Neural crest cell (in vitro differentiated cells): ENCODE measurements around the gene ADAMTS17. TPM values are rescaled to one million over a fixed set of nuclear protein-coding genes. Genes with fewer than 3 reads are reported as not detected.

ENCODE experiments used
- DNase-seq: peaks from one replicate; pipeline ENCODE4 v3.0.0; 2021; ENCODE audit warnings: low read depth, mixed read lengths, low spot score
- H3K27ac Mint-ChIP-seq: one replicate; pipeline ENCODE4 v1.8.0; 2021; ENCODE audit warnings: mild to moderate bottlenecking, mixed read lengths; ENCODE audit not compliant: unreplicated experiment
- H3K27me3 Mint-ChIP-seq: 2 replicates; pipeline ENCODE4 v1.8.0; 2021; ENCODE audit warnings: low read depth, mild to moderate bottlenecking, mixed read lengths
- H3K36me3 Mint-ChIP-seq: 2 replicates; pipeline ENCODE4 v1.8.0; 2021; ENCODE audit warnings: low read depth, mild to moderate bottlenecking, mixed read lengths
- H3K4me1 Mint-ChIP-seq: 2 replicates; pipeline ENCODE4 v1.8.0; 2021; ENCODE audit warnings: mixed read lengths
- H3K4me3 Mint-ChIP-seq: one replicate; pipeline ENCODE4 v1.8.0; 2021; ENCODE audit warnings: mild to moderate bottlenecking, mixed read lengths
- H3K9me3 Mint-ChIP-seq: 2 replicates; pipeline ENCODE4 v1.8.0; 2021; ENCODE audit warnings: mixed read lengths
- CTCF ChIP-seq: fragments of 200-600 bp; sonication (generic); conservative IDR thresholded peaks from 2 replicates; pipeline ENCODE4 v1.5.0; 2021; ENCODE audit warnings: antibody characterized with exemption, mild to moderate bottlenecking
- total RNA-seq: library from RNA; stranded (reverse); gene quantifications from 2 replicates; pipeline ENCODE4 v1.2.1, GENCODE V29; 2021

Gene ADAMTS17
- total RNA-seq, 1 donor from 2014 or later, result 2.3 TPM

DNA sequence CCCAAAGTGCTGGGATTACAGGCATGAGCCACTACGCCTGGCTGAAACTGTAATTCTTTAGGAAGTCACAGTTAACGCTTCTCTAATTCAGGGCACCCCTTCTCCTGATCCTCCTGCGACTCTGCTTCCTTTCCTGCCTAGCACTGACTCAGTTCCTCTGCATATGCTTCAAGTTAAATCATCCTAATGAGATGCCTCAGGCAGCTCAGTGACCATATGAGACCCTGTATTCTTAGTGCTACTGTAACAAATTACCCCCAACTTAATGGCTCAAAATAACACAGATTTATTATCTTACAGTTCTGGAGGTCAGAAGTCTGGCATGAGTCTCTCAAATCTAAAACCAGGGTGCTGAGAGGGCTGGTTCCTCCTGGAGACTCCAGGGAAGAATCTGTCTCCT, 336.8 kb downstream of the ADAMTS17 start:
- H3K36me3 Mint-ChIP-seq, result no peaks in the 10 kb centered on the region
- H3K27me3 Mint-ChIP-seq, result no peaks in the 10 kb centered on the region
- H3K4me1 Mint-ChIP-seq, result peaks cover 25% of the 10 kb centered on the region
- no peak for TF ChIP-seq CTCF
- H3K9me3 Mint-ChIP-seq, result no peaks in the 10 kb centered on the region
- no peak for DNase-seq
- H3K27ac Mint-ChIP-seq, result no peak overlapping the region
- no peak overlapping the region for H3K4me3 Mint-ChIP-seq

DNA sequence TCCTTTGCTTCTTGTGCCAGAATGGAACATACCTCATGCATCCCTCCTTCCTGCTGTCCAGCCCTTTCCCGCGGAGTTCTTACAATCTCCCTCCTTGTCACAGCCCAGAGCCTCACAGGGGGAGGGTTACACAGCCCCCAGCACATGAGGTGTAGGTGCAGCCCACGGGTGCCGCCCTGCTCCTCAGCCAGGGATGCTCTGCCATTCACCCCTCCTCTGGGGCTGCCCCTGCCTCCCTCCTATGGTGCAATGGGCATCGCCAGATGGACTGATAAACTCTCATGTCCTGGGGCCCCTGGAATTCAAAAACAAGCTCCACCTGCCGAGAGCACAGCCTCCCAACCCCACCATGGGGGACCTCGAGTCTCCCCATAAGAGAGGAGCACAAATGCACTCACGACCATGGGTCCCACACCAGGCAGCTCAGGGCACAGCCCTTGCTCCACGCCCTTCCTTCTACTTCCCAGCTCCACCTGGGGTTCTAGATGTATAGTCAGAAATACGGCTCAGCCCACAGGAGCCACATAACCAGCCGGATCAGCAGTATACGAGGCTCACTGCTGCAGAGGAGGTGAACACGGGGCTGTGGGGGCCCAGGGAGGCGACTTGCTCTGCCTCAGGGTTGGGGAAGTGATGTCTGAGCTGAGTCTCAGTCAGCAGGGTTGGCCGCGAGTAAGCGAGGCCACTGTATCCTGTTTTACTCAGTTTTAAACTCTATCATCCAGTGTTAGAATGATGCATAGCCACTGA, 338.8 kb downstream of the ADAMTS17 start:
- H3K27me3 Mint-ChIP-seq, result no peaks in the 10 kb centered on the region
- no peak for DNase-seq
- no peaks in the 10 kb centered on the region for H3K9me3 Mint-ChIP-seq
- no peak overlapping the region for H3K4me3 Mint-ChIP-seq
- no peak for TF ChIP-seq CTCF
- H3K27ac Mint-ChIP-seq, result no peak overlapping the region
- peaks cover 34% of the 10 kb centered on the region for H3K4me1 Mint-ChIP-seq
- H3K36me3 Mint-ChIP-seq, result no peaks in the 10 kb centered on the region

DNA sequence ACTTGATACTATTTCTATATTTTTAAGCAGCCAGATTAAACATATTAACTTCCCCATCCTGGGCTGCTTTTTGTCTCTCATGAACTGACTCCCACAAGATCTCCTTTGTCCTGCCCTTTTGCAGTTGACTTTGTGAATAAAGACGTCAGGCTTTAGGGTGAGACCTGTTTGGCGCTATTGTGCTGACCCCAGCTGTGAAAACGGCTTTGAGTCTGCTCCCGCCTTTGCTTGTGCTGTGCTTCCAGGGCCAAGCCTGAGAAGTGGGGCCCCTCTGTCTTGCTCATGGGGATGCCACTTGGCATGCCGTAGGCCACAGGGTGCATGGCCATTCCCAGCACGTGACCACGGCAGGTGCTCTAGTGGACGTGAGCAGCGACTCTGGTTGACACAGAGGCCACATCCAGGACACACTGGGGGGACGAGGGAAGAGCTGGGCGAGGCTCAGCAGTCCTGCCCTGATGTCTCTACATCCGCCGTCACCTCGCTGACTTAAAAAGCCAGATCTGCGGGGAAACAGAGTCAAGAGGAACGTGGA, 339.6 kb downstream of the ADAMTS17 start:
- no peaks in the 10 kb centered on the region for H3K9me3 Mint-ChIP-seq

DNA sequence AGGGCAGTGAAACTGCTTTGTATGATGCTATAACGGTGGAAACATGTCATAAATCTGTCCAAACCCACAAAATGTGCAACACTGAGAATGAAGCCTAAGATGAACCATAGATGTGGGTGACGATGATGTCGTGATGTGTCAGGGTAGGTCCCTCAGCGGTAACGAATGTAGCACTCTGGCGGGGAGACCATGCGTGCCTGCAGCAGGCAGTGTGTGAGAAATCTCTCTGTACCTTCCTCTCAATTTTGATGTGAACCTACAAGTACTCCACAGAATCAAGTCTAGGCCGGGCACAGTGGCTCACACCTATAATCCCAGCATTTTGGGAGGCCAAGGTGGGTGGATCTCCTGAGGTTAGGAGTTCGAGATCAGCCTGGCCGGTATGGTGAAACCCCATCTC, 340.4 kb downstream of the ADAMTS17 start:
- Mint-ChIP-seq H3K4me3 (no peak overlapping the region), H3K27ac (peak overlapping the region; percentile 81), H3K4me1 (peaks cover 39% of the 10 kb centered on the region), H3K27me3 (no peaks in the 10 kb centered on the region), H3K36me3 (no peaks in the 10 kb centered on the region), H3K9me3 (no peaks in the 10 kb centered on the region)
- TF ChIP-seq CTCF, result no peak
- no peak for DNase-seq

More for the DNA sequence above, 339.6 kb downstream of the ADAMTS17 start:
- Mint-ChIP-seq H3K4me3 (peak overlapping the region; percentile 13), H3K4me1 (peaks cover 34% of the 10 kb centered on the region), H3K27me3 (no peaks in the 10 kb centered on the region), H3K36me3 (no peaks in the 10 kb centered on the region), H3K27ac (peak overlapping the region; percentile 70)
- peak; percentile 45 for DNase-seq
- no peak for TF ChIP-seq CTCF

GRCh38 chr15:99999282-100000070, 342.3 kb downstream of the ADAMTS17 start:
- H3K9me3 Mint-ChIP-seq, result no peaks in the 10 kb centered on the region
- DNase-seq, result no peak
- H3K27me3 Mint-ChIP-seq, result no peaks in the 10 kb centered on the region
- TF ChIP-seq CTCF, result no peak
- peak overlapping the region; percentile 28 for H3K27ac Mint-ChIP-seq
- no peak overlapping the region for H3K4me3 Mint-ChIP-seq
- no peaks in the 10 kb centered on the region for H3K36me3 Mint-ChIP-seq
- H3K4me1 Mint-ChIP-seq, result peaks cover 51% of the 10 kb centered on the region
